DOHH2 (cell line): ENCODE data around the gene SLAMF7.

Experiments
- H3F3A ChIP-seq: fragments of 200-600 bp; sonication (generic), shearing (Covaris generic); 2 replicates; pipeline ENCODE4 v1.6.0; 2016; ENCODE audit warnings: antibody characterized with exemption, mild to moderate bottlenecking; ENCODE audit not compliant: control insufficient read depth, insufficient read depth
- H3K27ac ChIP-seq: fragments of 200-600 bp; sonication (generic); 2 replicates; pipeline ENCODE4 v1.5.1; 2014; ENCODE audit warnings: low read depth, mild to moderate bottlenecking, low read length, moderate library complexity
- H3K27me3 ChIP-seq: fragments of 200-600 bp; sonication (generic); 2 replicates; pipeline ENCODE4 v1.6.1; 2014; ENCODE audit warnings: mild to moderate bottlenecking, low read length, mixed read lengths; ENCODE audit not compliant: control insufficient read depth
- H3K36me3 ChIP-seq: fragments of 200-600 bp; sonication (generic); 2 replicates; pipeline ENCODE4 v1.6.1; 2014; ENCODE audit warnings: mild to moderate bottlenecking, low read length, moderate library complexity, mixed read lengths; ENCODE audit not compliant: control insufficient read depth
- H3K4me1 ChIP-seq: fragments of 200-600 bp; sonication (generic); 2 replicates; pipeline ENCODE4 v1.6.1; 2014; ENCODE audit warnings: mild to moderate bottlenecking, low read length, mixed read lengths; ENCODE audit not compliant: control insufficient read depth
- H3K4me2 ChIP-seq: fragments of 200-600 bp; sonication (generic); 2 replicates; pipeline ENCODE4 v1.6.0; 2014; ENCODE audit warnings: mild to moderate bottlenecking, low read length, moderate library complexity
- H3K4me3 ChIP-seq: fragments of 200-600 bp; sonication (generic); 2 replicates; pipeline ENCODE4 v1.5.1; 2014; ENCODE audit warnings: mild to moderate bottlenecking, low read length, mixed read lengths
- H3K79me2 ChIP-seq: fragments of 200-600 bp; sonication (generic); 2 replicates; pipeline ENCODE4 v1.6.1; 2014; ENCODE audit warnings: mild to moderate bottlenecking, low read length, mixed read lengths; ENCODE audit not compliant: control insufficient read depth
- H3K9me2 ChIP-seq: fragments of 200-600 bp; sonication (generic); replicated peaks from 2 replicates; pipeline ENCODE4 v1.6.1; 2014; ENCODE audit warnings: mild to moderate bottlenecking, low read length, mixed read lengths; ENCODE audit not compliant: control insufficient read depth
- H3K9me3 ChIP-seq: fragments of 200-600 bp; sonication (generic); 2 replicates; pipeline ENCODE4 v1.6.1; 2014; ENCODE audit warnings: antibody characterized with exemption, low read length, mixed read lengths; ENCODE audit not compliant: control insufficient read depth, insufficient read depth
- H4K20me1 ChIP-seq: fragments of 200-600 bp; sonication (generic); 2 replicates; pipeline ENCODE4 v1.6.0; 2014; ENCODE audit warnings: low read depth, mild to moderate bottlenecking, antibody characterized with exemption, low read length, moderate library complexity; ENCODE audit not compliant: control insufficient read depth, insufficient read depth
- EZH2phosphoT487 ChIP-seq: fragments of 200-600 bp; sonication (generic); IDR thresholded peaks from 2 replicates; pipeline ENCODE4 v1.6.1; 2017; ENCODE audit warnings: borderline replicate concordance, mild to moderate bottlenecking, antibody characterized with exemption, low read length, moderate library complexity, mixed read lengths
- TF ChIP-seq, protein P1 (sequence below): fragments of 200-600 bp; sonication (generic); IDR thresholded peaks from one replicate; pipeline ENCODE4 v1.5.1; 2014; ENCODE audit warnings: antibody characterized with exemption, mild to moderate bottlenecking, low read depth, low read length; ENCODE audit not compliant: poor library complexity, severe bottlenecking

SLAMF7 gene

DNA sequence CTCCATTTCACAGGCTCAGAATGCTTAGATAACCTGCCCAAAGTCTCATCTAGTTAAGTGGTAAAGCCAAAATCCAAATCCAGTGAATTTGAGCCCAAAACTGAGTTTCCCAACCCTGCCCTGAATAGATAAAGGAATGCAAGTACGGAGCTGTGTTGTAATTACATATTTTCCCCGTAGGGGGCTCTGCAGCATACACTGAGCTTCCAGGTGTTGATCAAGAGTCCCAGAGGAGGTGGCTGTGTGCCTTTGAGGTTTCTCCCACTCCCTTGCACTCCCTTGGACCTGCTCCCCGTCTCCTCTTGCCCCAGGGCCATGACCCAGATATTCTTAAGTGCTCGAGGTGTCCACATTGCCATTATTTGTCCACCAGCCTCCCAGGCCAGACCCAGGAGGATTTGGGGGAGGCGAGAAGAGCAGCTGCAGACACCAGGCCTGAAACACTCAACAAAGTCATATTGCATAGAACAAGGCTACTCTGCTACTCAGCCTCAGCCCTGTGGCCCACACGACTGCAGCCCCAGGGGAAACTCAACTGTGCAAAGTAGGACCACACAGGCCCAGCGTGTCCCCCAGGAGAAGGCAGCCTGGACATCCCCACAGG is 38.5 kb downstream of the SLAMF7 start:
- H3K4me3 ChIP-seq: no peak overlapping the region
- no peaks in the 10 kb centered on the region for H3F3A ChIP-seq
- no peaks in the 10 kb centered on the region for H3K36me3 ChIP-seq
- H3K79me2 ChIP-seq: no peaks in the 10 kb centered on the region
- no peaks in the 10 kb centered on the region for H3K9me3 ChIP-seq
- H3K4me2 ChIP-seq: no peak overlapping the region
- no peak for TF ChIP-seq EZH2phosphoT487
- TF ChIP-seq, protein P1, sequence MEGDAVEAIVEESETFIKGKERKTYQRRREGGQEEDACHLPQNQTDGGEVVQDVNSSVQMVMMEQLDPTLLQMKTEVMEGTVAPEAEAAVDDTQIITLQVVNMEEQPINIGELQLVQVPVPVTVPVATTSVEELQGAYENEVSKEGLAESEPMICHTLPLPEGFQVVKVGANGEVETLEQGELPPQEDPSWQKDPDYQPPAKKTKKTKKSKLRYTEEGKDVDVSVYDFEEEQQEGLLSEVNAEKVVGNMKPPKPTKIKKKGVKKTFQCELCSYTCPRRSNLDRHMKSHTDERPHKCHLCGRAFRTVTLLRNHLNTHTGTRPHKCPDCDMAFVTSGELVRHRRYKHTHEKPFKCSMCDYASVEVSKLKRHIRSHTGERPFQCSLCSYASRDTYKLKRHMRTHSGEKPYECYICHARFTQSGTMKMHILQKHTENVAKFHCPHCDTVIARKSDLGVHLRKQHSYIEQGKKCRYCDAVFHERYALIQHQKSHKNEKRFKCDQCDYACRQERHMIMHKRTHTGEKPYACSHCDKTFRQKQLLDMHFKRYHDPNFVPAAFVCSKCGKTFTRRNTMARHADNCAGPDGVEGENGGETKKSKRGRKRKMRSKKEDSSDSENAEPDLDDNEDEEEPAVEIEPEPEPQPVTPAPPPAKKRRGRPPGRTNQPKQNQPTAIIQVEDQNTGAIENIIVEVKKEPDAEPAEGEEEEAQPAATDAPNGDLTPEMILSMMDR: peak; percentile 71
- H3K4me1 ChIP-seq: peaks cover 4% of the 10 kb centered on the region
- H3K27ac ChIP-seq: no peak overlapping the region
- no peaks in the 10 kb centered on the region for H4K20me1 ChIP-seq
- peaks cover 12% of the 10 kb centered on the region for H3K27me3 ChIP-seq
- no peaks in the 10 kb centered on the region for H3K9me2 ChIP-seq

DNA sequence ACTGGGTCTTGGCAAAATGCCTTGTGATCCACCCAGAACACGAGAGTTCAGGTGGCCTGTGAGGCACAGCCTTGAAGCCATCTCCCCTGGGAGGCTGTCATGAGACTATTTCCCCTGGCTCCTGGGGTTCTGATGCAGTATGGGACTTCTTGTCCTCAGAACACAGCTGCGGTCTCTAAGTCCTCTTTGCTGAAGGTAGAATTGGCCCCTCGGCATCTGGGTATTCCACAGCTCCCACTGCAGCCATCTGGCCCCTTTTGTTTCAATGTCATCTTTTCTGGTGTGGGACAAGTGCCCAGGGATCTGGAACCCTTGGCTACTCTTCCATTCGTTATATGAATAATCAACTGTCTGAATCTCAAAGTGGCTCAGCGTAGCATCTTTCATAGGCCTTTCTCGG is 39.9 kb downstream of the SLAMF7 start:
- H4K20me1 ChIP-seq: no peaks in the 10 kb centered on the region
- H3F3A ChIP-seq: no peaks in the 10 kb centered on the region
- H3K4me3 ChIP-seq: no peak overlapping the region
- peaks cover 7% of the 10 kb centered on the region for H3K27me3 ChIP-seq
- TF ChIP-seq EZH2phosphoT487: no peak
- TF ChIP-seq, protein P1: no peak
- no peaks in the 10 kb centered on the region for H3K9me3 ChIP-seq
- H3K9me2 ChIP-seq: no peaks in the 10 kb centered on the region
- no peaks in the 10 kb centered on the region for H3K79me2 ChIP-seq
- peaks cover 4% of the 10 kb centered on the region for H3K4me1 ChIP-seq
- no peak overlapping the region for H3K27ac ChIP-seq
- H3K4me2 ChIP-seq: no peak overlapping the region
- no peaks in the 10 kb centered on the region for H3K36me3 ChIP-seq

DNA sequence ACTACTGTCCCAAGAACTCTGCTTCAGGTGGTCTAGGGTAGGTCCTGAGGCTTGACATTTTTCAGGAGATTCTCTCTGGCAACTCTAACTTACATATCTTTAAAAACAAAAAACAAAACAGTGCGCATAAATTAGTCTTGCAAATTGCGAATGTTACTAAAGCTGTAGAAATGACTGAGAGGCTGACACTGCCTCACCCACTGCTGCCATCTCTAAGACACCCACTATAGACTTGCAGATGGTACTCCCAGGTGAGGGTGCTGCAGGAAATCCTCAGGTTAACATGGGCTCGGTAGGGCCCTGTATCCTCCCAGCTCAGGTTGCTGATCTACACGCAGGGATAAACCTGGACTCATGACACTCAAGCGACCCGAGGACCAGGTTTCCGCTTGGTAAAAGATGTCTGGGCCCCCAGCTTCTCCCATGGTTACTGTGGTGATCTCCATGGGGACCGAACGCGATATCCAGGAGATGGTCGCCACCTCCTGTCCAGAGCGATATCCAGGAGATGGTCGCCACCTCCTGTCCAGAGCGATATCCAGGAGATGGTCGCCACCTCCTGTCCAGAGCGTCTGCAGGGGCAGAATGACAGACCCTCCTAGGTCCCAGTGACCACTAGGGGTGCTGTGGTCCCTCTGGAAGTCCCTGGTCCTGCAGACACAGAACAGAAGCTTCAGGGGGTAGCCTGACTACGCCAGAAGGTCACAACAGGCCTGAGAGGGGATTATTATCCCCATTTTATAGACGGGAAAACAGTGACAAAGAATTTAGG is 40.8 kb downstream of the SLAMF7 start:
- no peaks in the 10 kb centered on the region for H3K36me3 ChIP-seq
- peaks cover 4% of the 10 kb centered on the region for H3K4me1 ChIP-seq
- H3K4me3 ChIP-seq: no peak overlapping the region
- no peak overlapping the region for H3K27ac ChIP-seq
- H3K9me2 ChIP-seq: no peaks in the 10 kb centered on the region
- H3K79me2 ChIP-seq: no peaks in the 10 kb centered on the region
- no peaks in the 10 kb centered on the region for H4K20me1 ChIP-seq
- H3K27me3 ChIP-seq: 0 out of 2 replicates have a peak, but pooled peaks cover 5% of the 10 kb centered on the region
- H3F3A ChIP-seq: no peaks in the 10 kb centered on the region
- no peak for TF ChIP-seq EZH2phosphoT487
- TF ChIP-seq, protein P1: peak; percentile 86
- H3K9me3 ChIP-seq: no peaks in the 10 kb centered on the region
- H3K4me2 ChIP-seq: no peak overlapping the region
